Fibroblast of peridontal ligament (primary cell): ENCODE data around the gene NLN.
"Not testable (repeated sequence)": the region's sequence is repeated elsewhere in the genome, so short reads cannot be mapped to it uniquely, and the experiment has no call there.

Experiments used
- DNase-seq: peaks from one replicate; pipeline ENCODE4 v3.0.0-alpha.2; 2010; ENCODE audit errors: extremely low read depth

NLN gene

GRCh38 chr5:65721720-65722574, at the start of gene NLN, which contains the start of gene SGTB:
Gene NLN (plus strand): TSS chr5:65722205. CDS start chr5:65722374, 169 bp downstream.
Gene SGTB (minus strand): TSS chr5:65722109. CDS start chr5:65720807, 1,302 bp downstream.
- DNase-seq = peak; percentile 54

- DNase-seq = peak; percentile 76
Observed at GRCh38 chr5:65672796-65673195, 49.2 kb upstream of the NLN start.

- DNase-seq = peak; percentile 46
Observed at GRCh38 chr5:65674749-65675148, 47.3 kb upstream of the NLN start.

GRCh38 chr5:65676056-65676455, 45.9 kb upstream of the NLN start:
- DNase-seq = not testable (repeated sequence)

GRCh38 chr5:65682148-65682547, 39.9 kb upstream of the NLN start:
- no peak for DNase-seq

GRCh38 chr5:65693121-65693520, 28.9 kb upstream of the NLN start:
- no peak for DNase-seq

GRCh38 chr5:65695162-65695755, 26.7 kb upstream of the NLN start:
- DNase-seq = no peak

- no peak for DNase-seq
Observed at GRCh38 chr5:65695896-65696295, 26.1 kb upstream of the NLN start.

GRCh38 chr5:65696892-65697291, 25.1 kb upstream of the NLN start:
- peak; percentile 55 for DNase-seq

- no peak for DNase-seq
Observed at GRCh38 chr5:65699338-65699737, 22.7 kb upstream of the NLN start.

- no peak for DNase-seq
Observed at GRCh38 chr5:65702036-65702435, 20.0 kb upstream of the NLN start.

GRCh38 chr5:65704621-65705239, 17.3 kb upstream of the NLN start:
- no peak for DNase-seq

- no peak for DNase-seq
Observed at GRCh38 chr5:65707663-65708062, 14.3 kb upstream of the NLN start.

- peak; percentile 24 for DNase-seq
Observed at GRCh38 chr5:65708145-65708544, 13.9 kb upstream of the NLN start.

GRCh38 chr5:65718576-65719310, 3.3 kb upstream of the NLN start:
- DNase-seq = no peak

- peak; percentile 77 for DNase-seq
Observed at GRCh38 chr5:65721050-65721719, 820 bp upstream of the NLN start.

GRCh38 chr5:65722575-65723403, 784 bp downstream of the NLN start:
- DNase-seq = peak; percentile 82

GRCh38 chr5:65727491-65728156, 5.6 kb downstream of the NLN start:
- DNase-seq = no peak

- DNase-seq = no peak
Observed at GRCh38 chr5:65728218-65728617, 6.2 kb downstream of the NLN start.

GRCh38 chr5:65730910-65731309, 8.9 kb downstream of the NLN start:
- DNase-seq = peak; percentile 60
